A673 (cell line): ENCODE measurements around the gene RABGAP1L. TPM values are rescaled to one million over a fixed set of nuclear protein-coding genes. Genes with fewer than 3 reads are reported as not detected.

Experiments
- BruUV-seq: library from RNA; stranded (reverse); fragments of 400-500 nt; replicated peaks from 2 replicates; lab custom pipeline; 2021; lab: Mats Ljungman, UMichigan
- CTCF ChIA-PET: fragments of 300-600 bp; sonication (Branson Sonifier 250); formaldehyde crosslinking; loops from one replicate; lab custom pipeline; 2022; ENCODE audit warnings: antibody characterized with exemption; lab: Charles Lee
- POLR2A ChIA-PET: fragments of 300-600 bp; sonication (Branson Sonifier 250); formaldehyde crosslinking; loops from one replicate; lab custom pipeline; 2022; ENCODE audit warnings: antibody characterized with exemption; ENCODE audit not compliant: low non-redundant PET; lab: Charles Lee
- DNase-seq: peaks from one replicate; pipeline ENCODE4 v3.0.0-alpha.2; 2015; ENCODE audit warnings: low spot score
- H3K27ac ChIP-seq: fragments of 200-600 bp; sonication (generic); 2 replicates; pipeline ENCODE4 v1.5.1; 2016; ENCODE audit warnings: mixed run types, low read depth, mild to moderate bottlenecking, mixed read lengths, antibody characterized with exemption, low read length; ENCODE audit not compliant: poor library complexity, severe bottlenecking
- H3K27me3 ChIP-seq: fragments of 200-600 bp; sonication (generic); replicated peaks from 2 replicates; pipeline ENCODE4 v1.6.1; 2017; ENCODE audit warnings: mixed run types, low read depth, mild to moderate bottlenecking, mixed read lengths, antibody characterized with exemption, low read length; ENCODE audit not compliant: insufficient read depth, poor library complexity
- H3K36me3 ChIP-seq: fragments of 200-600 bp; sonication (generic); 2 replicates; pipeline ENCODE4 v1.6.1; 2016; ENCODE audit warnings: mixed run types, mild to moderate bottlenecking, mixed read lengths, antibody characterized with exemption, low read length; ENCODE audit not compliant: insufficient read depth, poor library complexity, severe bottlenecking
- H3K4me1 ChIP-seq: fragments of 200-600 bp; sonication (generic); 2 replicates; pipeline ENCODE4 v1.6.1; 2017; ENCODE audit warnings: mixed run types, mild to moderate bottlenecking, mixed read lengths, antibody characterized with exemption, low read length; ENCODE audit not compliant: insufficient read depth, poor library complexity, severe bottlenecking
- H3K4me3 ChIP-seq: fragments of 200-600 bp; sonication (generic); 2 replicates; pipeline ENCODE4 v1.5.1; 2016; ENCODE audit warnings: low read depth, mixed run types, mild to moderate bottlenecking, mixed read lengths, low read length; ENCODE audit not compliant: poor library complexity, severe bottlenecking
- H3K9me3 ChIP-seq: fragments of 200-600 bp; sonication (generic); 2 replicates; pipeline ENCODE4 v1.6.1; 2016; ENCODE audit warnings: mixed run types, low read depth, mild to moderate bottlenecking, mixed read lengths, antibody characterized with exemption, low read length; ENCODE audit not compliant: poor library complexity, severe bottlenecking
- EZH2 ChIP-seq: fragments of 200-600 bp; sonication (generic); IDR thresholded peaks from 2 replicates; pipeline ENCODE4 v1.6.1; 2017; ENCODE audit warnings: borderline replicate concordance, low read depth, mild to moderate bottlenecking, mixed read lengths, antibody characterized with exemption, low read length; ENCODE audit not compliant: poor library complexity, severe bottlenecking
- intact Hi-C: fragments of 100-400 bp; cut with micrococcal nuclease; formaldehyde crosslinking; loops from one replicate; pipeline ENCODE4 v1.10.0; 2022; ENCODE audit not compliant: unreplicated experiment
- total RNA-seq: library from RNA; stranded (reverse); gene quantifications from 2 replicates; pipeline ENCODE4 v1.2.3, GENCODE V29; 2021
- TF ChIP-seq, protein P1 (sequence below): fragments of 300-800, 200-600 bp; sonication (generic); conservative IDR thresholded peaks from 2 replicates; pipeline ENCODE4 v1.5.1; 2017; ENCODE audit warnings: low read depth, mild to moderate bottlenecking, antibody characterized with exemption, low read length, moderate library complexity, mixed read lengths

Gene RABGAP1L
- total RNA-seq, 1 experiment from 2014 or later = 19.3 TPM

DNA sequence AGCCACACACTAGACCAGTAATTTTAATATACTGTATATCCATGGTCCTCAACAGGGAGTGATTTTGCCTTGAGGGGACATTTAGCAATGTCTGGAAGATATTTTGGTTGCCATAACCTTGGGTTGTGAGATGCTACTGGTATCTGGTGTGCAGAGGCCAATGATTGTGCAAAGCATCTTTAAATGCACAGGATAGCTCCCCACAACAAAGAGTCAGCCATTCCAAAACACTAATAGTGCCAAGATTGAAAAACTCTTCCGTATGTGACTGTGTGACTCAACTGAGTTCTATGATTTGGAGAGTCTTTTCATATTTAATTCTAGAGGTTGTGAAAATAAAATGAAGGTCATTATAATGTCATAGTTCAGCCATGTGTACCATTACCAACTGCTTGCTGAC is 699.0 kb downstream of the RABGAP1L start:
- H3K36me3 ChIP-seq = no peaks in the 10 kb centered on the region
- ChIA-PET CTCF (no interaction called here), POLR2A (no interaction called here)
- no peaks in the 10 kb centered on the region for H3K27me3 ChIP-seq
- intact Hi-C loops = no loop called here
- TF ChIP-seq, protein P1, sequence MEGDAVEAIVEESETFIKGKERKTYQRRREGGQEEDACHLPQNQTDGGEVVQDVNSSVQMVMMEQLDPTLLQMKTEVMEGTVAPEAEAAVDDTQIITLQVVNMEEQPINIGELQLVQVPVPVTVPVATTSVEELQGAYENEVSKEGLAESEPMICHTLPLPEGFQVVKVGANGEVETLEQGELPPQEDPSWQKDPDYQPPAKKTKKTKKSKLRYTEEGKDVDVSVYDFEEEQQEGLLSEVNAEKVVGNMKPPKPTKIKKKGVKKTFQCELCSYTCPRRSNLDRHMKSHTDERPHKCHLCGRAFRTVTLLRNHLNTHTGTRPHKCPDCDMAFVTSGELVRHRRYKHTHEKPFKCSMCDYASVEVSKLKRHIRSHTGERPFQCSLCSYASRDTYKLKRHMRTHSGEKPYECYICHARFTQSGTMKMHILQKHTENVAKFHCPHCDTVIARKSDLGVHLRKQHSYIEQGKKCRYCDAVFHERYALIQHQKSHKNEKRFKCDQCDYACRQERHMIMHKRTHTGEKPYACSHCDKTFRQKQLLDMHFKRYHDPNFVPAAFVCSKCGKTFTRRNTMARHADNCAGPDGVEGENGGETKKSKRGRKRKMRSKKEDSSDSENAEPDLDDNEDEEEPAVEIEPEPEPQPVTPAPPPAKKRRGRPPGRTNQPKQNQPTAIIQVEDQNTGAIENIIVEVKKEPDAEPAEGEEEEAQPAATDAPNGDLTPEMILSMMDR = no peak
- no peak for TF ChIP-seq EZH2
- no peak overlapping the region for H3K27ac ChIP-seq
- H3K4me3 ChIP-seq = no peak overlapping the region
- no peaks in the 10 kb centered on the region for H3K4me1 ChIP-seq
- DNase-seq = no peak
- H3K9me3 ChIP-seq = no peaks in the 10 kb centered on the region
- no TSS peak for BruUV-seq

- no TSS peak for BruUV-seq
These were observed 711.0 kb downstream of the RABGAP1L start for GRCh38 chr1:174870319-174870718.

GRCh38 chr1:174871886-174872285 is 712.6 kb downstream of the RABGAP1L start:
- Histone ChIP-seq H3K4me3 (no peak overlapping the region), H3K27me3 (no peaks in the 10 kb centered on the region), H3K27ac (no peak overlapping the region), H3K4me1 (no peaks in the 10 kb centered on the region), H3K36me3 (no peaks in the 10 kb centered on the region), H3K9me3 (no peaks in the 10 kb centered on the region)
- no peak for DNase-seq
- CTCF ChIA-PET = no interaction called here
- TF ChIP-seq, protein P1 = no peak
- TF ChIP-seq EZH2 = no peak
- BruUV-seq = no TSS peak
- POLR2A ChIA-PET = no interaction called here
- intact Hi-C loops = no loop called here

More at GRCh38 chr1:174870319-174870718, 711.0 kb downstream of the RABGAP1L start:
- Histone ChIP-seq H3K4me1 (no peaks in the 10 kb centered on the region), H3K4me3 (no peak overlapping the region), H3K27ac (no peak overlapping the region), H3K27me3 (no peaks in the 10 kb centered on the region), H3K36me3 (no peaks in the 10 kb centered on the region), H3K9me3 (no peaks in the 10 kb centered on the region)
- intact Hi-C loops = no loop called here
- no peak for DNase-seq
- POLR2A ChIA-PET = no interaction called here
- TF ChIP-seq EZH2 = no peak
- TF ChIP-seq, protein P1 = no peak
- CTCF ChIA-PET = interaction anchor here (0.5 kb wide), 1 partner anchor 363 kb away, joined by 3 read pairs; no protein-coding TSS in a partner anchor
